ENCODE results near the gene KDM5C.

KDM5C gene

GRCh38 chrX:53224860-53225797, at the start of gene KDM5C:
Gene KDM5C, minus strand, starts transcription at chrX:53225207. Its CDS starts 318 bp downstream, at chrX:53224889.
- DNase-seq = peak; percentile 90

- no peak for DNase-seq
Observed at GRCh38 chrX:53272808-53273337, 47.9 kb upstream of the KDM5C start.

GRCh38 chrX:53269536-53270107, 44.6 kb upstream of the KDM5C start:
- no peak for DNase-seq

- peak; percentile 27 for DNase-seq
Observed at GRCh38 chrX:53268173-53268572, 43.2 kb upstream of the KDM5C start.

GRCh38 chrX:53266914-53267313, 41.9 kb upstream of the KDM5C start:
- DNase-seq = no peak

GRCh38 chrX:53265771-53266574, 41.0 kb upstream of the KDM5C start:
- peak; percentile 59 for DNase-seq

GRCh38 chrX:53263597-53264094, 38.6 kb upstream of the KDM5C start:
- peak; percentile 40 for DNase-seq

- DNase-seq = peak; percentile 60
Observed at GRCh38 chrX:53262918-53263394, 37.9 kb upstream of the KDM5C start.

- no peak for DNase-seq
Observed at GRCh38 chrX:53262189-53262917, 37.3 kb upstream of the KDM5C start.

GRCh38 chrX:53261355-53261972, 36.5 kb upstream of the KDM5C start:
- no peak for DNase-seq

GRCh38 chrX:53260836-53261235, 35.8 kb upstream of the KDM5C start:
- no peak for DNase-seq

- DNase-seq = no peak
Observed at GRCh38 chrX:53257670-53258423, 32.8 kb upstream of the KDM5C start.

GRCh38 chrX:53257166-53257565, 32.2 kb upstream of the KDM5C start:
- no peak for DNase-seq

- no peak for DNase-seq
Observed at GRCh38 chrX:53256446-53257041, 31.5 kb upstream of the KDM5C start.

GRCh38 chrX:53255738-53256191, 30.8 kb upstream of the KDM5C start:
- no peak for DNase-seq

- DNase-seq = no peak
Observed at GRCh38 chrX:53254570-53255461, 29.8 kb upstream of the KDM5C start.

- DNase-seq = no peak
Observed at GRCh38 chrX:53253293-53254020, 28.4 kb upstream of the KDM5C start.

- no peak for DNase-seq
Observed at GRCh38 chrX:53251307-53251706, 26.3 kb upstream of the KDM5C start.
